Stimulated activated CD8-positive, alpha-beta memory T cell treated with anti-CD3 and anti-CD28 coated beads, Interleukin-7, amount 100 ng/mL, for 4 hours (primary cell): ENCODE results near the gene SLC4A4.

Experiments used
- DNase-seq, 2 donors: peaks; one replicate each; pipeline ENCODE4 v3.0.0-alpha.2; 2020; ENCODE audit warnings: low read depth in 2 of 2

SLC4A4 gene

GRCh38 chr4:71538528-71538927 lies 199.7 kb downstream of the SLC4A4 start:
- DNase-seq: no peak

- no peak for DNase-seq
Observed at GRCh38 chr4:71540749-71541269, 202.0 kb downstream of the SLC4A4 start.

GRCh38 chr4:71541541-71541940 lies 202.7 kb downstream of the SLC4A4 start:
- no peak for DNase-seq

DNA sequence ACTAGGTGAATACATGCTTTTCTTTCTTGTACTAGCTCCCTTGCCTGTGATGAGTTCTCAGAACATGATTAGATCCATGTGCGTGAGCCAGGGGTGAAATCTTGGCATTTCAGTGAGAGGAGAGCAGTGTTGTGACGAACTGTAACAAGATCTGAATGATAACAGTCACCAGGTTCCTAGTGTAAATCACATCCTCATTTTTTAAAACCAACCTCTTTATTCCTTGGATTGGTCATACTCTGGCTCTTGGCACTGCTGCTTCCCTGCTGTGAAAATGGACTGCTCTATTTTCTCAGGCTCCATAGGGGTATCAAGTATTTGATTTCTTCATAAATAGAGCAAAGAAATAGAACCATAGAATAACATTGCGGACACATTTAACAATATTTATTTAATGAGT lies 206.3 kb downstream of the SLC4A4 start:
- no peak for DNase-seq

GRCh38 chr4:71549516-71550160 lies 210.8 kb downstream of the SLC4A4 start:
- no peak for DNase-seq

GRCh38 chr4:71550220-71551165 lies 211.7 kb downstream of the SLC4A4 start:
- no peak for DNase-seq

DNA sequence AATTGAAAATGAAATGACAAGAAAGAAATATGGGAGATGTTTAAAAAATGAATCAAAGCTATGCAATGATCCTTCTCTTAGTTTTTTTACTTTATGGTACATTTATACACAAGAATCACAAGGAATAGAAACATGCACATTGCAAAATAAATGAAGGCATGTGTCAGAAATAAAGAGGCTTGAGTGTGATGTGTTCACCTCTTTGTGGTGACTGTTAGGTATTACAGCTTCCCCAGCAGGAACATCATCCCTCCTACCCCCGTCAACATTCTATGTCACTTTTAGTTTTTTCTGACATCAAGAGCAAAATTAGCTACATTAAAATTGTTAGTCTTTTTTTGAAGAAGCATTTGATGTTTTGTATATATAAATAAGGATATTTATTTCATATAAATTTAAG lies 214.8 kb downstream of the SLC4A4 start:
- DNase-seq: no peak

GRCh38 chr4:71554025-71554424 lies 215.2 kb downstream of the SLC4A4 start:
- no peak for DNase-seq

GRCh38 chr4:71558248-71558647 lies 219.4 kb downstream of the SLC4A4 start:
- no peak for DNase-seq

DNA sequence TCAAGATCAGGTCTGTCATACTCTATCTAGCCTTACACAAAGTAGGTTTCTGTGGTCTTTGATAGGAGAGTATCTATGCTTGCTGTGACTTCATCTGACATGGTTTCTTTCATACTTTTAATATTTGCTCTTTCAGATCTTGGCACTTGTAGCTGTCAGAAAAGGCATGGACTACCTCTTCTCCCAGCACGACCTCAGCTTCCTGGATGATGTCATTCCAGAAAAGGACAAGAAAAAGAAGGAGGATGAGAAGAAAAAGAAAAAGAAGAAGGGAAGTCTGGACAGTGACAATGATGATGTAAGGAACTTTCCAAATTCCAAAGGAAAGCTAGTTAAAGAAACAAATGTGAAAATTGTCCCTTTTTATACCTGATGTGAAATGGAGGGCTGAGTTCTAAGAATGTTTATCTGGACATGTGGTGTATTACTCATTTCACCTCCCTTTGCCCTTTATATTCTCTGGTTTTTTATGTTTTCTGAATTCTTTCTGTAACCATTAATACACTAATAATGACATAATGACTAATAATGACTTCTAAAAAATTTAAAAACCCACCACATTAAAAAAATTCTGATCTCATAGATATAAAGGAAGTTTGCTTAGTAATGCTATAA lies 221.2 kb downstream of the SLC4A4 start:
- DNase-seq: no peak

DNA sequence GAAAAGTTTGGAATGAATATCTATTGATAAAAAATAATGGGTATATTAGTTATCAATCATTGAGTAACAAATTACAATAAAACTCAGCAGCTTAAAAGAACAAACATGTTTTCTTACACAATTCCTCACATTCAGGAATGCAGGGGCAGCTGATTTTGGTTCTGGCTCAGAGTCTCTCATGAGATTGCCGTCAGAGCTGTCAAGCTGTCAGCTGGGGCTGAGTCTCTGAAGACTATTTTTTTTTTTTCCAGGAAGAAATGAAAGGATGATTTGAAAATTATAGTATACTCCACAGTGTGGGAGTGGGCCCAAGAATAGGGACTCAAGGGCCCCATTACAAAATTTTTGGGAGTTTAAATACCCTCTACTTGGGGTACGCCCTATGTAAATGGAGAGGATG lies 226.0 kb downstream of the SLC4A4 start:
- no peak for DNase-seq

DNA sequence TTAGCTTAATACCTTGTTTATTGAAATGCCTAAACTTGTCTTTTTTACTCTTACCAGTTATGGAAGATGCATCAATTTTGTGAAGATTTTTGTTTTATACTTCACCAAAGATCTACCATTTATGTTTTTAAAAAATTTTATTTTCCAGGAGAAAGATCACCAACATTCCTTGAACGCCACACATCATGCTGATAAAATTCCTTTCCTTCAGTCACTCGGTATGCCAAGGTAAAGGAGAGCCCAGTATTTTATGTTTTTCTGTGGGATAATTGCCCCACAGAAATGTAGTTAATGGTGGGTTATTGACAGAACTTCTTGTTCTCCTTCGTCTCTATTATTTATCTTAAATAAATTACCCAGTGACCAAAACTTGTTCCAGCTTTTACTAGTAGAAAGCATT lies 228.0 kb downstream of the SLC4A4 start:
- no peak for DNase-seq

GRCh38 chr4:71568131-71568530 lies 229.3 kb downstream of the SLC4A4 start:
- no peak for DNase-seq

GRCh38 chr4:71570492-71570891 lies 231.7 kb downstream of the SLC4A4 start:
- no peak for DNase-seq

DNA sequence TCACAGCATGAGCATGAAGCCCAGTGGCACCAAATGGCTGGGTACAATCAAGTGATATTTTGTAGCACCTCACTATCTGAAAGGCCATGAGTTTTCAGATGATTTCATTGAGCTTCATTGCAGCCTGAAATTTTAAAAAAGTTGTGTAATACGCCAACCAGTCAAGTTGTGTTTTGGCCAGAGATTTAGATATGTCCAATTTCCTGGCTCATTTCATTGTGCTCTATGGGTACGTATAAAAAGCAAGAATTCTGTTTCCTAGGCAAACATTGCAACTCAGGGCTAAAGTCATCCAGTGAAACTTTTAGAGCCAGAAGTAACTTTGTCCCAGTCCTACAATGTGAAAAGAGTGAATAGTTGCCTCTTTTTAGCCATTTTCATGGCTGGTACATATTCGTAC lies 232.5 kb downstream of the SLC4A4 start:
- DNase-seq: no peak

DNA sequence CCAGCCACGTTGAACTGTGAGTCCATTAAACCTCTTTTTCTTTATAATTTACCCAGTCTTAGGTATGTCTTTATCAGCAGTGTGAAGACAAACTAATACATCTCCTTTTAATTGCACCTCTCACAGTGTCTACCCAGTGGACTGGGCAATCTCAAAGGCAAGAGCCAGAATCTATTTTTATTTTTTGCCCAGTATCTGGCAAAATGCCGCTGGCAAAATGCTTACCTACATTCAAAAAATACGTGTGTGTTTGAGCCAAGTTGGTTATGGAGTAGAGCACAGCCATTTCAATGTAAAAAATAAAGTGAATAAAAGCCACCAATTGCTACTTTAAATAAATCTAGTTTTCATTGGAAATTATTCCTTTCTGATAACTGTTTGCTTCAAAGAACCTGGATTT lies 245.2 kb downstream of the SLC4A4 start:
- no peak for DNase-seq

DNA sequence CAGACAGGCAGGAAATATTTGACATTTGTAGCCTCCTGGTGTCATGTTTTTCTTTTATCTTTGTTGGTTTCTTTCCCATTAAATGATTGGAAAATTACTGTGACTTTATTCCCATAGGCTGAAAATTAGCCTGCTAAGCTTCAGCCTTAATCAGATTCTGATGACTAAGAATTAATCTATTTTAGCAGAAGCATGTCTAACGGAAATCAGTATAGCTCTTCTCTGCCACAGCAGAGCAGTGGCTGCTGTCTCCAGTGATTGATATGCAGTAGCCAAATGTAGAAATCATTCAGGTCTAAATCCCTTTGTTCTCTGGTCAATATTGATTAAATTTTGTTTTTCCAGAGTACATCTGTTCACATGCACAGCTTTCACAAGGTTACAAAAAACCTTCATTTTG lies 245.8 kb downstream of the SLC4A4 start:
- no peak for DNase-seq

- no peak for DNase-seq
Observed at GRCh38 chr4:71586087-71586763, 247.4 kb downstream of the SLC4A4 start.

GRCh38 chr4:71587995-71588394 lies 249.2 kb downstream of the SLC4A4 start:
- no peak for DNase-seq

DNA sequence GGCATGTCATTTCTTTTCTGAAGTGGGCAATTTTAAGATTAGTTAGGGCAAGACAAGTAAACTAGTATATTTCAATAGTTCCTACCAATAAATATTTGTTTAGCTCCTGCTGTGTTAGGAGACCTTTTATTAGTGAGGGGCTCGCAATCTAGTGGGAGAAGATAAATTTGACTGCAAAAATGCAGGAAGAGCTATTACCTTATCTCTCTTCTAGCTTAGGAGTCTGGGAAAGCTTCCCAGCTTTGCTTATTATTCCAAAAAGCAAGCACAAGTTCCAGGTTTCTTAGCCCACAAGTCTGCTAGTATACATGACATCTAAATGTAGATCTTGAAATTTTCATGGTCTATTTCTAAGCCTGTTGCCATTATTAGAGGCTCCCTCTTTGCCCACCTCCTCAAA lies 254.0 kb downstream of the SLC4A4 start:
- no peak for DNase-seq

- no peak for DNase-seq
Observed at GRCh38 chr4:71593311-71593710, 254.5 kb downstream of the SLC4A4 start.

DNA sequence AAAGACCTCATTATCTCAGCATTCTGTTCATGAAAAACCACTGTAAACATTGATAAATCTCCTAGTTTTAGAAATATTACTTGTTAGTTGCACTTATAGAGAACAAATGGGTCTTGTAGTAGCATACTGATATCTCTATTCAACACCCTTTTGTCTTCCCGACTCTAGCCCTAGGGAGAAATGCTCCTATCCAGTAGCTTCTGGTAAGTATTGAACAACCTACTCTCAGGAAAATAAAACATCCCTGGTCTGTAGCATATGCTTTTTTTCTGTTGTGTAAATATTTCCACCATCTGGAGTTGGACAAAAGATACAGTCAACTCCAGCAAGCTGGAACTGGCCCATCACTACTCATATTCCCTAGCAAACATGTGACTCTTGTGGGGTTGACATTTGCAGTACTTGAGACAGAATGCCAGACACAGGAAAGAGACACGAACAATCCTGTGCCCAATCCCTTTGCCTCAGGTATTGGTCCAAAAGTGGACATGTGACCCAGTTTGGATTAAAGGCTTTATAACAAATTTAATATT lies 256.8 kb downstream of the SLC4A4 start:
- no peak for DNase-seq
